Left ventricle myocardium superior (tissue), 1 donor: ENCODE results near the gene PIWIL4. TPM values are rescaled to one million over a fixed set of nuclear protein-coding genes. Genes with fewer than 3 reads are reported as not detected.
"Not testable (repeated sequence)": the region's sequence is repeated elsewhere in the genome, so short reads cannot be mapped to it uniquely, and the experiment has no call there.

ENCODE experiments used
- ATAC-seq: fragments of 200-7000 bp; cut with Tn5 transposase; one replicate; pipeline ENCODE4 v1.9.1; 2020; ENCODE audit warnings: mild to moderate bottlenecking, moderate library complexity
- DNase-seq: peaks from one replicate; pipeline ENCODE4 v3.0.0-alpha.2; 2020
- intact Hi-C: fragments of 100-400 bp; cut with micrococcal nuclease; formaldehyde crosslinking; loops from one replicate; pipeline ENCODE4 v1.11.0; 2022
- total RNA-seq: library from RNA; stranded (reverse); fragmentation: NEBNext Ultra II Directional; extraction: Animal tissue kit (Norgen Biotek cat#: 25700); gene quantifications from one replicate; pipeline ENCODE4 v1.2.1, GENCODE V29; 2021
- donor health status: DM: no; HTN: yes; CAD: no; lungs with severe emphysema.

Gene PIWIL4
- total RNA-seq, 1 donor from 2014 or later = 0.92 TPM

- intact Hi-C loops = no loop called here
- DNase-seq (no peak), ATAC-seq (no peak)
These were observed 21.7 kb upstream of the PIWIL4 start for GRCh38 chr11:94545264-94546161.

DNA sequence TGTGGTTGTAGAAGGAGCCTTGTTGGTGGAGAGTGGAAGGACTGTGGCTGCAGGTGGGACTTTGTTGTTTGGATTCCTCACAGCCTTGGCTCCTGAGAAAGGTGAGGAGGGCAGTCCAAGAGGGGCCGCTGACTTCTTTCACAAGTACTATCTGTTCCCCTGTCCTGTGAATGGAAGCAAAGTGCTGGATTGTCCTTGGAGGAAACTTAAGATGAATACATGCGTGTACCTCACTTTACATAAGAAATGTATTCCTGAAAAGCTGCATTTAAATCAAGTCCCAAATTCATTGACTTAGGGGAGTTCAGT is 21.1 kb upstream of the PIWIL4 start:
- intact Hi-C loops = no loop called here
- no peak for DNase-seq
- no peak for ATAC-seq

DNA sequence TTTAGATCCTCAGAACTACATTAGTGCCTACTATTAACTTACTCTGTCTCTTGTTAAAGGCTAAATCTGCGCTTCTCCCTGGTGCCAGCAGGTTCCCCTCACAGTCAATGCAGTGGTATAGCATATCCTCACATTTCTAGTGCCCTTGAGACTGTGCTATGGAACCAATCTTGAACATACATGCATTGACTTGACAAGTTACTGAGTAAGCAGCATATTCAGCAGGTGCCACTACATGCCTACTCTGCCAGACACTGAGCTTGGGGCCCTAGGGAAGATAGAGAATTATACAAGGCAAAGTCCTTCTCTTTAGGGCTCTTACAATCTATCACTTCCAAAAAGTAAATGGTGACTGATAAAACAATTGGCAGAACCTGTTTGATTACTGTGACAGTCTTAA is 20.3 kb upstream of the PIWIL4 start:
- DNase-seq = no peak
- intact Hi-C loops = no loop called here

GRCh38 chr11:94549146-94549545 is 18.0 kb upstream of the PIWIL4 start:
- DNase-seq (no peak), ATAC-seq (no peak)
- intact Hi-C loops = no loop called here

More for the DNA sequence above, 20.3 kb upstream of the PIWIL4 start:
- no peak for ATAC-seq

DNA sequence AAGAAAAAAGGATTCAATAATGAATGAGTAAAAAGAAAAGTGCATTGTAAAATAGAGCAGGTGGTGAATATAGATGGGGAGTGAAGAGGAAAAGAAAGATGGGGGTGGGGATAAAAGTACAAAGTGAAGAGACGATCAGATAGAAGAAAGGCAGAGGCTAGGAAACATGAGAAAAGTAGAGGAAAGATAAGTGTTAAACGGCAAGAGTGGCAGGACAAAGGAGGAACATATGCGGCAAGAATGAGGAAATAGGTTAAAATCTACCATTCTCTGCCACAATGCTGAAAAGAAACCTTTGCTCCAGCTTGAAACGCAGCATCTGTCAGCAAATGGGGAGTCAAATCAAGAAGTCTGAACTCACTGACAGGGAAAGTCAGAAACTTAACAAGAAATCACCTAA is 16.7 kb upstream of the PIWIL4 start:
- DNase-seq (no peak), ATAC-seq (no peak)
- intact Hi-C loops = no loop called here

GRCh38 chr11:94553938-94554337 is 13.2 kb upstream of the PIWIL4 start:
- DNase-seq (no peak), ATAC-seq (no peak)
- intact Hi-C loops = no loop called here

GRCh38 chr11:94555752-94556329 is 11.3 kb upstream of the PIWIL4 start:
- ATAC-seq, intact Hi-C loops, DNase-seq: not testable (repeated sequence)

DNA sequence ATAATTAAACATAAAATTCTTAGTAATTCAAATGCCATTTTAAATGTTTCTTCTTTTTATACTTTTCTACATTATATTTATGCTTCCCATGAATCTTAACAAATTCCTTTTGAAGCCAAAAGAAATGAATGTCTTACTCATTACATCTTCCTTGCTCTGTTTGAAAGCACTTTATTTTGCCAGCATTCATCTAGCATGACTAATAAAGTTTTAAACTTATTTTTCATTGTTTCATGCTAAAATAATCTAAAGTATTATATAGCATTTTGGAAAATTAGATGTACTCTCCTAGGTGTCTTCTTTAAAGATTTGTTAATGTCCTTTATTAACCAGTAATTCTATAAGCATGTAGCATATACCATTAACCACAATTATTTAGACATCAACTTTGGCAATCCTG is 9.7 kb upstream of the PIWIL4 start:
- ATAC-seq (no peak), DNase-seq (no peak)
- intact Hi-C loops = no loop called here

- DNase-seq = no peak
- intact Hi-C loops = no loop called here
- no peak for ATAC-seq
These were observed 9.2 kb upstream of the PIWIL4 start for GRCh38 chr11:94557992-94558391.

- intact Hi-C loops = no loop called here
- DNase-seq (no peak), ATAC-seq (no peak)
These were observed 8.7 kb upstream of the PIWIL4 start for GRCh38 chr11:94558468-94558867.

DNA sequence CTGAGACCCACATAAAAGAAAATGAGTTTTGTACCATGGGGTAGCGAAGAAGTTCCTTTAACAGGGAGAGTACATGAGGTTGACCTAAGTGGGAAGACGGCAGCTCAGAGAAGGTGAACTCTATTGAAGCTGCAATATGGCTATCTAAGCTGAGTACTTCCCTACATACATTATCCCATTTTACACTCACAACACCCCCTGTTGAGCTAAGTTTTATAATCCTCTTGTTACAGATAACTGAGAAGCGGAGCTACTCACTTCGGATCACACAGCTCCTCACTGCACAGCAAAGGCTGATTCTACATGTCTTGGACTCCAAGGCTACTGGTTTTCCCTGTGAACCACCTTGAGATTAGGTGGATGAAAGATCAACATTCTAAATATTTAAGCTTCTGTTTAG is 8.2 kb upstream of the PIWIL4 start:
- ATAC-seq (no peak), DNase-seq (no peak)
- intact Hi-C loops = no loop called here

- intact Hi-C loops = no loop called here
- no peak for DNase-seq
- no peak for ATAC-seq
These were observed 7.8 kb upstream of the PIWIL4 start for GRCh38 chr11:94559361-94559760.

GRCh38 chr11:94560834-94561233 is 6.3 kb upstream of the PIWIL4 start:
- intact Hi-C loops = loop anchor here (10.0 kb wide), 1 partner anchor 46 kb away; the partner anchor contains the start of gene C11orf97
- ATAC-seq (no peak), DNase-seq (no peak)

GRCh38 chr11:94563176-94563847 is 3.9 kb upstream of the PIWIL4 start:
- DNase-seq (no peak), ATAC-seq (peak; percentile 99)
- intact Hi-C loops = loop anchor here (10.0 kb wide), 1 partner anchor 49 kb away; the partner anchor contains the start of gene C11orf97

DNA sequence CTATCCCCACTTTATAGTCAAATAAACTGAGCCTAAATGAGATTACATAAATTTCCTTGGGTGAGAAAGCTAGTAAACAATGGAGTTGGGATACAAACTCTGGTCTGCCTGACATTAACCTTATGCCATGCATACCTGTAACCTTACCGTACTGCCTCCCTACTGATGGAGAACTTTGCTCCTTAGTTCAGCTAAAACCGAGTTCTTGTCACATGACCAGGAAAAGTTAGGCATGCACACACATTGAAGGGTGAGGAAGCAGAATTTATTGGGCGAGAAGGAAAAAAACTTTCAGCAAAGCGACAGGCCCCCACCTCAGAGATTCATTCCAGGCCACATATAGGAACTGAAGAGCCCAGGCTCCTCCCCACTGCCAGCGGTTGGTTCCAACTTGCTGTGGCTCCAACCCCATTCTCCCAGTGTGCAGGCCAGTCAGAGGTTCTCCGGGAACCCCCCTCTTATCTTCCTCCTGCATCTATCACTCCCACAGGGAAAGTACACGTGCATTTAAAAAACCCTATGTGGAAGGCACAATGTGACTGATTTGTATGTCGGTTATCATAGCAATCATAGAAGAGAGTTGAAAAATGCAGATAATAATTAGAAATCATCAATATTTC is 3.2 kb upstream of the PIWIL4 start:
- DNase-seq (no peak), ATAC-seq (peak; percentile 19)
- intact Hi-C loops = loop anchor here (10.0 kb wide), 1 partner anchor 49 kb away; the partner anchor contains the start of gene C11orf97

DNA sequence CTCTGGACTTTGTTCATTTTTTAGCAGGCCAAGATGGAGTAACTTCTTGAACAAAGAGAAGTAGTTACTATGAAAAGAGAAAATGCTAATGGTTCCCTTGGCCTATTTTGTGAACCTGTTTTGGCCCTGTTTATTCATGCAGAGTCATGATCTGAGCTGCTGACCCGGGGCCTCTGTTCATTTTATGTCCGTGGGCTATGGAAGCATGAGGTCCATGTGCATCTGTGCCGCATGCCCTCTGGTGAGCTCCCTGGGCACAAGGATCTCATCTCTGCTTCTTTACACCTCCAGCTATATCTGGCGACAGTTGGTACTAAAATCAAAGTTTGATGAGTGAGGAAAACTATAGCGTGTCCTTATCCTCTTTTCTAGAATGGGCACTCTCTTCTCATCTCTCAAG is 1.0 kb downstream of the PIWIL4 start:
- intact Hi-C loops = loop anchor here (10.0 kb wide), 1 partner anchor 53 kb away; the partner anchor contains the start of gene C11orf97
- DNase-seq = no peak
- no peak for ATAC-seq

GRCh38 chr11:94568717-94569116 is 1.5 kb downstream of the PIWIL4 start:
- DNase-seq (no peak), ATAC-seq (no peak)
- intact Hi-C loops = loop anchor here (10.0 kb wide), 1 partner anchor 54 kb away; the partner anchor contains the start of gene C11orf97

- DNase-seq, ATAC-seq, intact Hi-C loops: not testable (repeated sequence)
These were observed 5.8 kb downstream of the PIWIL4 start for GRCh38 chr11:94572975-94573374.

GRCh38 chr11:94574193-94574961 is 7.2 kb downstream of the PIWIL4 start:
- no peak for ATAC-seq
- intact Hi-C loops = no loop called here

More at GRCh38 chr11:94574193-94574961, 7.2 kb downstream of the PIWIL4 start:
- DNase-seq = no peak
